HepG2 (cell line): ENCODE data around the gene ATP5F1E. TPM values are rescaled to one million over a fixed set of nuclear protein-coding genes. Genes with fewer than 3 reads are reported as not detected.

ENCODE experiments used
- ATAC-seq: fragments of 200-7000 bp; cut with Tn5 transposase; 3 replicates; pipeline ENCODE4 v1.9.1; 2020; ENCODE audit warnings: mild to moderate bottlenecking, moderate library complexity
- BruUV-seq: library from RNA; stranded (reverse); fragments of 400-500 nt; replicated peaks from 2 replicates; lab custom pipeline; 2021; lab: Mats Ljungman, UMichigan
- CTCF ChIA-PET: fragments of 300-600 bp; formaldehyde crosslinking; extraction: SDS; loops from one replicate; lab custom pipeline; 2021; ENCODE audit warnings: low total read pairs, inconsistent platforms, low intra/inter-chr PET ratio; lab: Yijun Ruan, JAX
- POLR2A ChIA-PET: fragments of 350-600 bp; sonication (Branson Sonifier 250); formaldehyde crosslinking; loops from one replicate; lab custom pipeline; 2020; ENCODE audit warnings: antibody characterized with exemption, inconsistent platforms; lab: Yijun Ruan, JAX
- DNase-seq: peaks from one replicate; pipeline ENCODE4 v3.0.0-alpha.2; 2015; ENCODE audit warnings: low spot score
- FAIRE-seq: peaks from 3 replicates; lab custom pipeline; 2011; peaks lifted over from hg19 to GRCh38; lab: Jason Lieb, UNC
- H2AFZ ChIP-seq: one replicate; pipeline ENCODE4 v1.6.1; 2011; ENCODE audit warnings: low read length, inconsistent platforms
- H3K27ac ChIP-seq: fragments of 300-600 bp; 3 replicates; pipeline ENCODE4 v1.8.0; 2011; ENCODE audit warnings: mixed run types, mild to moderate bottlenecking, mixed read lengths, low read length, inconsistent platforms; ENCODE audit not compliant: insufficient read depth; ENCODE audit errors: extremely low read length
- H3K27me3 ChIP-seq, 2 experiments: fragments of 200-600 bp in 1 of 2; 2 replicates in 1 of 2; 3 replicates in 1 of 2; pipeline versions ENCODE4 v1.6.0 to v1.8.0; 2011; ENCODE audit warnings: low read length in 2 of 2, mild to moderate bottlenecking in 2 of 2, moderate library complexity in 2 of 2, inconsistent platforms in 1 of 2; ENCODE audit not compliant: insufficient read depth in 2 of 2, control insufficient read depth in 1 of 2
- H3K36me3 ChIP-seq, 2 experiments: fragments of 200-600 bp in 1 of 2; replicated peaks in 1 of 2; 2 replicates in 1 of 2; 3 replicates in 1 of 2; pipeline versions ENCODE4 v1.5.1 to v1.8.0; 2011; ENCODE audit warnings: low read length in 2 of 2, inconsistent platforms in 1 of 2; ENCODE audit not compliant: insufficient read depth in 2 of 2, control insufficient read depth in 1 of 2
- H3K4me1 ChIP-seq: 2 replicates; pipeline ENCODE4 v1.5.1; 2012; ENCODE audit warnings: low read length, inconsistent platforms; ENCODE audit not compliant: insufficient read depth
- H3K4me2 ChIP-seq: 2 replicates; pipeline ENCODE4 v1.6.0; 2011; ENCODE audit warnings: low read depth, low read length, inconsistent platforms
- H3K4me3 ChIP-seq, 3 experiments: fragments of 200-600 bp in 1 of 3; sonication (generic), shearing (Covaris generic) in 1 of 3; replicated peaks in 1 of 3; 2 replicates each; pipeline ENCODE4 v1.5.1; 2011 to 2016; ENCODE audit warnings: low read length in 3 of 3, inconsistent platforms in 2 of 3, low read depth in 2 of 3, mild to moderate bottlenecking in 2 of 3, control low read depth in 1 of 3, mixed read lengths in 1 of 3; ENCODE audit not compliant: insufficient read depth in 1 of 3
- H3K79me2 ChIP-seq: one replicate; pipeline ENCODE4 v1.6.1; 2011; ENCODE audit warnings: low read length, inconsistent platforms; ENCODE audit not compliant: insufficient read depth
- H3K9ac ChIP-seq: 2 replicates; pipeline ENCODE4 v1.6.0; 2011; ENCODE audit warnings: mild to moderate bottlenecking, low read depth, low read length, inconsistent platforms; ENCODE audit not compliant: insufficient read depth
- H3K9me3 ChIP-seq: 2 replicates; pipeline ENCODE4 v1.5.1; 2012; ENCODE audit warnings: mild to moderate bottlenecking, low read length
- H4K20me1 ChIP-seq: 2 replicates; pipeline ENCODE4 v1.6.0; 2011; ENCODE audit warnings: inconsistent platforms, mild to moderate bottlenecking, low read length, moderate library complexity; ENCODE audit not compliant: insufficient read depth
- FOXP1 ChIP-seq, 2 experiments: fragments of 450-650 bp in 1 of 2; IDR thresholded peaks; 2 replicates each; pipeline ENCODE4 v1.6.1; 2017 to 2018; ENCODE audit warnings: antibody characterized with exemption in 1 of 2
- GATAD2A ChIP-seq: IDR thresholded peaks from 2 replicates; pipeline ENCODE4 v1.6.1; 2016
- HOXA7 ChIP-seq: sonication (generic); formaldehyde crosslinking; IDR thresholded peaks from 2 replicates; pipeline ENCODE4 v1.8.1; 2022; ENCODE audit warnings: mild to moderate bottlenecking, missing genetic modification reagents, moderate library complexity
- KLF13 ChIP-seq: sonication (generic); formaldehyde crosslinking; IDR thresholded peaks from 2 replicates; pipeline ENCODE4 v1.4.0; 2020; ENCODE audit warnings: mild to moderate bottlenecking, missing genetic modification reagents
- SMC3 ChIP-seq: IDR thresholded peaks from 2 replicates; pipeline ENCODE4 v1.6.1; 2011; ENCODE audit warnings: low read length, improper control_type of control experiment
- TCF7 ChIP-seq: sonication (generic); IDR thresholded peaks from 2 replicates; pipeline ENCODE4 v1.6.1; 2016; ENCODE audit warnings: antibody characterized with exemption, low read depth
- ZBTB25 ChIP-seq: IDR thresholded peaks from 2 replicates; pipeline ENCODE4 v1.6.1; 2018; ENCODE audit warnings: missing genetic modification reagents
- ZBTB44 ChIP-seq: sonication (generic); formaldehyde crosslinking; IDR thresholded peaks from 2 replicates; pipeline ENCODE4 v1.4.0; 2020; ENCODE audit warnings: missing genetic modification reagents
- ZIK1 ChIP-seq: sonication (generic); formaldehyde crosslinking; IDR thresholded peaks from 2 replicates; pipeline ENCODE4 v1.5.0; 2020; ENCODE audit warnings: mild to moderate bottlenecking, low read depth, missing genetic modification reagents, borderline replicate concordance
- ZNF275 ChIP-seq: sonication (generic); formaldehyde crosslinking; IDR thresholded peaks from 2 replicates; pipeline ENCODE4 v1.8.0; 2022; ENCODE audit warnings: missing genetic modification reagents, mild to moderate bottlenecking, inconsistent platforms, borderline replicate concordance
- ZNF646 ChIP-seq: sonication (generic); formaldehyde crosslinking; IDR thresholded peaks from 2 replicates; pipeline ENCODE4 v1.9.0; 2021; ENCODE audit warnings: mild to moderate bottlenecking, missing genetic modification reagents
- ZNF766 ChIP-seq: sonication (generic); formaldehyde crosslinking; IDR thresholded peaks from 2 replicates; pipeline ENCODE4 v1.5.0; 2020; ENCODE audit warnings: missing genetic modification reagents, borderline replicate concordance
- WGBS: methylation state at CpG from one replicate; pipeline ENCODE4 v1.1.6; 2017; ENCODE audit warnings: low lambda C conversion rate; 5-methylcytosine and 5-hydroxymethylcytosine counted together
- in situ Hi-C: cut with HindIII; loops from 2 replicates; pipeline ENCODE4 v1.10.0; 2017; ENCODE audit warnings: low pct_unique_long_range_greater_than_20kb; ENCODE audit not compliant: extremely low pct_ligation_motif_present
- intact Hi-C: fragments of 100-400 bp; cut with micrococcal nuclease; formaldehyde crosslinking; loops from one replicate; pipeline ENCODE4 v1.10.0; 2022; ENCODE audit not compliant: unreplicated experiment
- polyA plus RNA-seq, 8 experiments: library from polyadenylated mRNA; depleted of rRNA in 3 of 8; stranded (reverse) in 7 of 8; unstranded in 1 of 8; fragments of >200 nt; fragmentation: Illumina TruSeq in 4 of 8; extraction: Trizol in 4 of 8; gene quantifications; 2 replicates each; pipeline versions ENCODE4 v1.2.1 to v1.2.3, GENCODE V29; 2011 to 2016; ENCODE audit warnings: low read depth in 4 of 8, missing spikeins in 1 of 8, mixed read lengths in 1 of 8; ENCODE audit not compliant: insufficient read depth in 1 of 8
- total RNA-seq, 5 experiments: library from RNA; depleted of rRNA; stranded (reverse); fragments of >200 nt; fragmentation: Illumina TruSeq; extraction: Trizol; gene quantifications; 2 replicates each; pipeline ENCODE4 v1.2.3, GENCODE V29; 2016; ENCODE audit warnings: low read depth in 1 of 5

The ATP5F1E gene
- total and polyA plus RNA-seq, 2 of the 13 experiments (the other 11 are each of a cell fraction or from before 2014, with no cell fraction given), result 121 to 134 TPM

GRCh38 chr20:59048681-59049030, 16.5 kb upstream of the ATP5F1E start (continued):
- TF ChIP-seq ZNF766 (CRISPR knock-in tag) (no peak), ZNF275 (CRISPR knock-in tag) (no peak), SMC3 (no peak), KLF13 (no peak), ZBTB44 (CRISPR knock-in tag) (no peak)

GRCh38 chr20:59047938-59048680, 16.0 kb upstream of the ATP5F1E start:
- Histone ChIP-seq H3K36me3 (no peaks in the 10 kb centered on the region), H3K79me2 (no peaks in the 10 kb centered on the region), H3K27me3 (peaks cover 2 to 3% of the 10 kb centered on the region in 2 experiments; a peak in 2 of 5 replicates), H2AFZ (no peak overlapping the region), H3K9ac (no peak overlapping the region), H3K4me3 (no peak overlapping the region), H3K9me3 (no peaks in the 10 kb centered on the region), H4K20me1 (no peaks in the 10 kb centered on the region), H3K4me1 (peaks cover 18% of the 10 kb centered on the region), H3K4me2 (peak overlapping the region; percentile 45), H3K27ac (no peak overlapping the region)
- intact Hi-C loops, result no loop called here
- in situ Hi-C loops, result no loop called here
- CTCF ChIA-PET, result no interaction called here
- peak; percentile 74 for ATAC-seq
- no TSS peak for BruUV-seq
- peak; percentile 60 for FAIRE-seq
- POLR2A ChIA-PET, result interaction anchor here (1.2 kb wide), 1 partner anchor 16 kb away, joined by 5 read pairs; the partner anchor contains the start of gene ATP5F1E
- 0% methylated on average over 5 of the region's 5 CpGs for WGBS
- DNase-seq, result peak; percentile 67
- TF ChIP-seq ZBTB25 (no peak), ZNF646 (CRISPR knock-in tag) (peak; percentile 89), ZIK1 (CRISPR knock-in tag) (no peak), GATAD2A (CRISPR knock-in tag) (0 out of 2 replicates have a peak, but pooled peaks have one; percentile 9), HOXA7 (CRISPR knock-in tag) (0 out of 2 replicates have a peak, but pooled peaks have one; percentile 30), FOXP1 (IDR thresholded peaks at IDR 0.05) (no peak), FOXP1 (CRISPR knock-in tag; IDR thresholded peaks at IDR 0.05) (0 out of 2 replicates have a peak, but pooled peaks have one; percentile 6), TCF7 (peak; percentile 53)
